ENCODE results near the gene ACAP1. TPM values are rescaled to one million over a fixed set of nuclear protein-coding genes. Genes with fewer than 3 reads are reported as not detected.
A peak's percentile ranks its signal among the peaks of the same experiment; 100 is the strongest.

Gene ACAP1
- total and polyA plus RNA-seq, 7 donors, result 1.9 to 20.7 (median 12.2) TPM

GRCh38 chr17:7352910-7353635, 16.7 kb downstream of the ACAP1 start:
- 82 to 86% (median 82%) methylated on average over 37 of the region's 37 CpGs for WGBS, 3 donors
- no peak for DNase-seq
- Histone ChIP-seq H3K9me3 (no peaks in the 10 kb centered on the region), H3K4me3 (peak overlapping the region; percentile 98), H3K4me1 (peaks cover 42% of the 10 kb centered on the region), H3K27me3 (ENCODE audit: insufficient read depth in 3 of 3, low read length in 2 of 3) (no peaks in the 10 kb centered on the region), H3K36me3 (ENCODE audit: insufficient read depth in 1 of 2, low read depth in 1 of 2) (no peaks in the 10 kb centered on the region), H3K27ac (peak overlapping the region; percentile 100)
- TF ChIP-seq CTCF (IDR thresholded peaks at IDR 0.05), result no peak
- intact Hi-C loops (cut with DNase I), result loop anchor here (2.0 to 5.0 kb wide), 5 partner anchors 39 to 209 kb away; partner anchors contain the start of genes FGF11 (in 2 of the 2), PLSCR3 (in 1 of the 2), SENP3 (in 1 of the 2) and TMEM102 (in 1 of the 2)
- no peak for ATAC-seq

- no peak for ATAC-seq
- no peak overlapping the region for H3K27ac ChIP-seq
- 76 to 82% (median 79%) methylated on average over 9 of the region's 9 CpGs for WGBS, 3 donors
- DNase-seq, result no peak
- TF ChIP-seq CTCF (IDR thresholded peaks at IDR 0.05), result no peak
- H3K9me3 ChIP-seq, result no peaks in the 10 kb centered on the region
- intact Hi-C loops (cut with DNase I), result loop anchor here (2.0 to 5.0 kb wide), 5 partner anchors 38 to 208 kb away; partner anchors contain the start of genes FGF11 (in 1 of the 2), PLSCR3 (in 1 of the 2), SENP3 (in 1 of the 2) and TMEM102 (in 1 of the 2)
- H3K4me1 ChIP-seq, result peaks cover 30% of the 10 kb centered on the region
- no peaks in the 10 kb centered on the region for H3K27me3 ChIP-seq (ENCODE audit: insufficient read depth in 3 of 3, low read length in 2 of 3)
- no peak overlapping the region for H3K4me3 ChIP-seq
- no peaks in the 10 kb centered on the region for H3K36me3 ChIP-seq (ENCODE audit: insufficient read depth in 1 of 2, low read depth in 1 of 2)
These were observed 18.0 kb downstream of the ACAP1 start for GRCh38 chr17:7354262-7354843.

GRCh38 chr17:7355053-7355452, 18.7 kb downstream of the ACAP1 start, which contains the start of gene TMEM95:
Gene TMEM95, plus strand, starts transcription at chr17:7355156. Its CDS starts 49 bp downstream, at chr17:7355205.
- DNase-seq, result peak in 1 of 2 donors; percentile 64

GRCh38 chr17:7355573-7355972, 19.2 kb downstream of the ACAP1 start:
- peaks cover 20% of the 10 kb centered on the region for H3K4me1 ChIP-seq
- WGBS, 3 donors, result 63 to 87% (median 71%) methylated on average over 7 to 8 of the region's 8 CpGs
- H3K27ac ChIP-seq, result no peak overlapping the region
- H3K36me3 ChIP-seq (ENCODE audit: insufficient read depth in 1 of 2, low read depth in 1 of 2), result no peaks in the 10 kb centered on the region
- intact Hi-C loops (cut with DNase I), result loop anchor here (2.0 to 5.0 kb wide), 2 partner anchors 37 to 203 kb away; partner anchors contain the start of genes PLSCR3 (in 1 of the 2) and TNFSF13 (in 1 of the 2)
- ATAC-seq (no peak), DNase-seq (no peak)
- H3K27me3 ChIP-seq (ENCODE audit: insufficient read depth in 3 of 3, low read length in 2 of 3), result no peaks in the 10 kb centered on the region
- no peak for TF ChIP-seq CTCF (IDR thresholded peaks at IDR 0.05)
- no peak overlapping the region for H3K4me3 ChIP-seq
- no peaks in the 10 kb centered on the region for H3K9me3 ChIP-seq

More at GRCh38 chr17:7355053-7355452, 18.7 kb downstream of the ACAP1 start, which contains the start of gene TMEM95:
- intact Hi-C loops (cut with DNase I), result loop anchor here (2.0 to 5.0 kb wide), 2 partner anchors 37 to 204 kb away; partner anchors contain the start of genes PLSCR3 (in 1 of the 2) and TNFSF13 (in 1 of the 2)
- Histone ChIP-seq H3K27ac (no peak within 1 kb of the TSS), H3K36me3 (ENCODE audit: insufficient read depth in 1 of 2, low read depth in 1 of 2) (no peaks in the 10 kb centered on the region), H3K27me3 (ENCODE audit: insufficient read depth in 3 of 3, low read length in 2 of 3) (no peaks in the 10 kb centered on the region), H3K4me1 (peaks cover 23% of the 10 kb centered on the region), H3K9me3 (no peaks in the 10 kb centered on the region), H3K4me3 (no peak within 1 kb of the TSS)
- 37 to 47% (median 42%) methylated on average over 9 to 10 of the region's 10 CpGs for WGBS, 3 donors
- no peak for ATAC-seq
- TF ChIP-seq CTCF (IDR thresholded peaks at IDR 0.05), result no peak
